ENCODE results near the gene GSTA5.
"Not testable (repeated sequence)": the region's sequence is repeated elsewhere in the genome, so short reads cannot be mapped to it uniquely, and the experiment has no call there.

The GSTA5 gene

DNA sequence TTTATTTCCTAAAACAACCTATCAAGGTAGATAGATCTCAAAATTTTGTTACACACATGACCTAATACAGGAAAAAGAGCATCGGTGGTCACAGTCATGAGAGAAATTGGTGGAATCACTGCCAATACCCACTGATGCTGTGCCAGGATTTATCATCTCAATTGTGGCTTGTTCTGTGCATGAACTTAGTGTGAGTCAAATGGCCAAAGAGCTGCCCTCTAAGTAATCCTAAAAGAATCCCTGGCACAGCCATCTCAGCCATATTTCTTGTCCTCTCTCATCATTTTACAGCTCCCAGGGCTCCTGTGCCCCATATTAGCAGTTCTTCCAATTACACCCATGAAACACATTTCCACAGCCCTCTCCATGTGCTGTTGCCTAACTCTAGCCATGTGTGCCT, 6.1 kb downstream of the GSTA5 start:
- DNase-seq (ENCODE audit: low spot score): no peak

DNA sequence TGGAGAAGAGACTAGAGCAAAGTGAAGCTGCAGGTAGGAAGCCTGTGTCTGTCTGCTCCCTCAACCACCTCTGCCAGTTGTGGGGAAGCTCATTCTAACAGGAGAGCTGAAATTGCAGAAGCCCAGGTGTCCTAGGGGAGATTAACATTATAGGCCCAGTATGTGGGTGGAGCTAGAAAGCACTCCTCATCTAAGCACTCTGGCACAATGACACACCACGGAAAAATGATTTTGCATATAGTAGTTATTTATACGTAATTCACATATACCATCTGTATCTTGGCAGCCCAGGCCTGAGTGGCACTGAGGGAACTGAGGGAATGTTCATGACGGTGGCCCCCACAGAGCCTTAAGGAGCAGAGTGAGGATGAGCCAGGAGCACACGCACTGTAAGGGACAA, 9.7 kb downstream of the GSTA5 start:
- not testable (repeated sequence) for DNase-seq (ENCODE audit: low spot score)

DNA sequence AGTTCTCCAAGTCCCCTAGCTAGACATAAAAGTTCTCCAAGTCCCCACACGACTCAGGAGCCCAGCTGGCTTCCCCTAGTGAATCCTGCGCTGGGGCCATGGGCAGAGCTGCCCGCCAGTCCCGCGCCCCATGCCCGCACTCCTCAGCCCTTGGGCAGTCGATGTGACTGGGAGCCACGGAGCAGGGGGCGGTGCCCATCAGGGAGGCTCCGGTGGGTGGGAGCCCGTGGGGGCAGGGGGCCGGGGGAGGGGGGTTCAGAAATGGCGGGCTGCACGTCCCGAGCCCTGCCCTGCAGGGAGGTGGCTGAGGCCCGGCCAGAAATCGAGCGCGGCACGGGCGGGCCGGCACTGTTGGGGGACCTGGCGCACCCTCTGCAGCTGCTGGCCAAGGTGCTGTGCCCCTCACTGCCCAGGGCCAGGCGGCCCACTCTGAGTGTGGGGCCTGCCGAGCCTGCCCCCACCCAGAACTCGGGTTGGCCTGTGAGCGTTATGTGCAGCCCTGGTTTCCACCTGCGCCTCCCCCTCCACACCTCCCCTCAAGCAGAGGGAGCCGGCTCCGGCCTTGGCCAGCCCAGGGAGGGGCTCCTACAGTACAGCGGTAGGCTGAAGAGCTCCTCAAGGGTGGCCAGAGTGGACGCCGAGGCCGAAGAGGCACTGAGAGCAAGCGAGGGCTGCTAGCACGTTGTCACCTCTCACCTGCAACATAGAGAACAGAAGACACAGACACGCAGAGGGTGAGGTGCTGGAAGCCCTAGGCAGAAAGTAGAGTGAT, 11.4 kb downstream of the GSTA5 start:
- no peak for DNase-seq (ENCODE audit: low spot score)

DNA sequence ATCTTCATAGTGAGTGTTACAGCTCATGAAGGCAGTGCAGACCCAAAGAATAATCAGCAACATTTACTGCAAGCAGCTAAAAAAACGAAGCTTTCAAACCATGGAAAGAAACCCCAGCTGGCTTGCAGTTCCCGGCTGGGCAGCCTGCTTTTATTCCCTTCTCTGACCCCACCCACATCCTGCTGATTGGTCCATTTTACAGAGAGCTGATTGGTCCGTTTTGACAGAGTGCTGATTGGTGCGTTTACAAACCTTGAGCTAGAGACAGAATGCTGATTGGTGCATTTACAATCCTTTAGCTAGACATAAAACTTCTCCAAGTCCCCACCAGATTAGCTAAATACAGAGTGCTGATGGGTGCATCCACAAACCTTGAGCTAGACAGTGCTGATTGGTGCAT, 12.0 kb downstream of the GSTA5 start:
- DNase-seq (ENCODE audit: low spot score): not testable (repeated sequence)

DNA sequence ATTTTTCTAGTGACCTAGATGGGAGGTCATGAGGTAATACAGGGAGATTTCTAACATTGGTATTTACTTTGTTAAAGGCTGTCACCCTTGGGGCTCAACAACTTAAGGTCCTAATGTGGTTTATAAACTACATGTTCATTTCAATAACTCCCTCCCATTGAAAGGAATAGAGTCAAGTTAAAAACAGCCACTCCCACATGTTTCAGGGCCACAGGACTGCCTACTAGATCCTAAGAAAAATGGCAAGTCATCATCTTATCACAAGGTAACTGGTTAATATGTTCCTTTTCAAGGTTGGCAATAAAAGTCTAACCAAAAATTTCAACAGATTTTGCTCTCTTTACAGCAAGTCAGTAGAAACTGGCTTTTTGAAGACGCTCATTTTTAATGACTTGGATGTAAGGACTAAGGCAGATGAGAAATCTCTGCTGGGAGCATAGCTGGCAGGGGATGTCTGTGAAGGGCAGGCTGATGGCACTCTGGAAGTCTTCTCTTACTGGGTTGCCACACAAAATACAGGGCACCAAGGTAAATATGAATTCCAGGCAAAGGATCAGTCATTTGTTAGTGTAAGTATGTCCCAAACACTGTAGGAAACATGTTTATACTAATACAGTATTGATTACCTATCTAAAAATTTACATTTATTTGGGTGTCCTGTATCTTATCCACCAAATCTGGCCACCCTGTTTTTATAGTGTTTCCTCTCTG, 13.4 kb downstream of the GSTA5 start:
- DNase-seq (ENCODE audit: low spot score): not testable (repeated sequence)

DNA sequence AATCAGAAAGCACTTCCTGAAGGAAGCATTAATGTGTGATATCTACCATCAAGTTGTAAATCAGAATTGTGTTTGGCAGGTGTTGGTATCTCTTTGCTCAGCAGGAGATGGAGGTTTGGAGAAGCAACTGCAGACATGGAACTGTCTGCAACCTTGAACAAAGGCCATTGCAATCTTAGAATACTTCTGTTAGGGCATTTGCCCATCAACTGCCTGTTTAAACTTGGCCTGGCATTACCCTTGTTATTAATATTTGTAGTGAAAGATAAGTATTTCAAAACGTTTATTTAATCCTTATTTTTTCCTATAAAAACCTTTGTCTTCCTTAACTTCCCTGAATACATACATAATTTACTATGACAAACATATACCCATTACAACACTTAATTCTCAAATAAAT, 14.1 kb downstream of the GSTA5 start:
- DNase-seq (ENCODE audit: low spot score): no peak

DNA sequence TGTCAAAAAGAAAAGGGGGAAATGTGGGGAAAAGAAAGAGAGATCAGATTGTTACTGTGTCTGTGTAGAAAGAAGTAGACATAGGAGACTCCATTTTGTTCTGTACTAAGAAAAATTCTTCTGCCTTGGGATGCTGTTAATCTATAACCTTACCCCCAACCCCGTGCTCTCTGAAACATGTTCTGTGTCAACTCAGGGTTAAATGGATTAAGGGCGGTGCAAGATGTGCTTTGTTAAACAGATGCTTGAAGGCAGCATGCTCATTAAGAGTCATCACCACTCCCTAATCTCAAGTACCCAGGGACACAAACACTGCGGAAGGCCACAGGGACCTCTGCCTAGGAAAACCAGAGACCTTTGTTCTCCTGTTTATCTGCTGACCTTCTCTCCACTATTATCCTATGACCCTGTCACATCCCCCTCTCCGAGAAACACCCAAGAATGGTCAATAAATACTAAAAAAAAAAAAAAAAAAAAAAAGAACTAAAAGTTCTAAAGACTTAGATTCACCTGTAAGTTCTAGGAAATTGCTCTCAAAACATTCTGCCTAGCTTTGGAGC, 14.6 kb downstream of the GSTA5 start:
- DNase-seq (ENCODE audit: low spot score): not testable (repeated sequence)

DNA sequence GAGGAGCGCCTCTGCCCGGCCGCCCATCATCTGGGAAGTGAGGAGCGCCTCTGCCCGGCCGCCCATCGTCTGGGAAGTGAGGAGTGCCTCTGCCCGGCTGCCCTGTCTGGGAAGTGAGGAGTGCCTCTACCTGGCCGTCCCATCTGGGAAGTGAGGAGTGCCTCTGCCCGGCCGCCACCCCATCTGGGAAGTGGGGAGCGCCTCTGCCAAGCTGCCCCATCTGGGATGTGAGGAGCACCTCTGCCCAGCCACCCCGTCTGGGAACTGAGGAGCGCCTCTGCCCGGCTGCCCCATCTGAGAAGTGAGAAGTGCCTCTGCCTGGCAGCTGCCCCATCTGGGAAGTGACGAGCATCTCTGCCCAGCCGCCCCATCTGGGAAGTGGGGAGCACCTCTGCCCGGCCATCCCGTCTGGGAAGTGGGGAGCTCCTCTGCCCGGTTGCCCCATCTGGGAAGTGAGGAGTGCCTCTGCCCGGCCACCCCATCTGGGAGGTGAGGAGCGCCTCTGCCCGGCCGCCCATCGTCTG, 15.3 kb downstream of the GSTA5 start:
- DNase-seq (ENCODE audit: low spot score): not testable (repeated sequence)

DNA sequence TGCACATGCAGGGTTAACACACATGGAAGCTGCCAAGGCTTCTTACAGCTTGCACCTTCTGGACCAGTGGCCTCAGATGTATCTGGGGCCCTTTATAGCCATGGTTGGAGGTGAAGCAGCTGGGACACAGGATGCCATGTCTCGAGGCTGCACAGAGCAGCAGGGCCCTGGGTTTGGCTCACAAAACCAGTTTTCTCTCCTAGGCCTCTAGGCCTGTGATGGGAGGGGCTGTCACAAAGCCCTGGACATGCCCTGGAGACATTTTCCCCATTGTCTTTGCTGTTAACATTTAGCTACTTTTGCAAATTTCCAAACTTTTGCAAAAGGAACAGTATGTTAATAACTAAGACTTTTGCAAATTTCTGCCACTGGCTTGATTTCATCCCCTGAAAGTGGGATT, 18.8 kb downstream of the GSTA5 start:
- no peak for DNase-seq (ENCODE audit: low spot score)

DNA sequence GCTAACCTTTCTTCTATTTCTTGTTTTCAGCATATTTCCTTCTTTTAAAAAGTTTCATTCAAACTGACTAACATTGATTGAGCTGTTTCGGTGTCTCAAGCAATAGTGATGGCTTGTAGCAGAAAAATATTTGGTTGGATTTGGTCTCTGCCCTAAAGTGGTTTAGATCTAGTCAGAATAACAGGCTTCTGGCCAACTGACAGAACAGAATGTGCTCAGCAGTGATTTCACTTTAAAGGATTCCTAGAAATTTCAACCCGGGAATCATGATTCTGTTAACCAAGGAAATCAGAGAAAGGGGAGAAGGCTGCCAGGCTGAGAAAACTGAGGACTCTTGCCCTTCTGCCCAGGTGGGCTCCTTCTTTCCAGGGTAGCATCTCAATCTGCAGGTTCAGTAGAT, 20.4 kb downstream of the GSTA5 start:
- no peak for DNase-seq (ENCODE audit: low spot score)

DNA sequence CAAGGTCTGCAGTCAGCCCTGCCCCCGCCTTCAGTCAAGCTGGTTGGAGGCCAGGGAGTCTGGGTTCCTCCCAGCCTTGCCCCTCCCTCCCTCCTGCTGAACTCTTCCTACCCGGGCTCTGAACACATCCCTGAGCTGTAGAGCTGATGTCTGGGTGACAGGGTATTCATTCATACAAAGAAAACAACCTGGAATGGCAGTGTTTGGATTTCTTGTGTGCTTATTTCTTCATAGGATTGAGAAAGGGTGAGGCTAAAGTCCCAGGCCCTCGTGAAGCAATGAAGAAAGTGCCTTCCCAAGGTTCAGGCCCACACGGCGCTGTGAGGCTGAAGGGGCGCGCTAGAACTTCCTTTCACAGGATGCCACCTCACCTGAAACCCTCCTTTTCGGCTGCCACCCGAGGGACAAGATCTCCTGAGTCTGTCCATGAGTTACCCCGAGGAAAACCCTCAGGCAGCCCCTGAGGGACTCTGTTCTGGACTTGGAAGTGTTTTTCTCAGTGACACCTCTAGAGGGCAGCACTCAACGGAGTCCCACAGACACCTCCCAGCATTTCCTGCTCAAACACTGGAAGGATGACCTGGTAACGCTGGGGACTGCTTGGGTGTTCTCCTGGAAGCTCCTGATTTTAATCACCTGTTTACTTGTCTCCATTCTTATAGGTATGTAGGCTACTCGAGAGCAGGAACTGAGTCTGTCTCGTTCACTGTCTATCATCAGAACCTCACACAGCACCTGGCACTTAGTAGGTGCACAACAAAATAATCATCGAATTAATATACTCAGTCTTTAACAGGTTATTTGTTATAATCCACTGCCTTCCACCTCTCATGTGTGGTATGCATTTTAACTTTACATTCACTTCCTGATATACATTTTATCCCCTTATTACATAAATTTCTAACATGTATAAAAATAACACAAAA, 25.2 kb downstream of the GSTA5 start:
- DNase-seq (ENCODE audit: low spot score): peak; percentile 49

DNA sequence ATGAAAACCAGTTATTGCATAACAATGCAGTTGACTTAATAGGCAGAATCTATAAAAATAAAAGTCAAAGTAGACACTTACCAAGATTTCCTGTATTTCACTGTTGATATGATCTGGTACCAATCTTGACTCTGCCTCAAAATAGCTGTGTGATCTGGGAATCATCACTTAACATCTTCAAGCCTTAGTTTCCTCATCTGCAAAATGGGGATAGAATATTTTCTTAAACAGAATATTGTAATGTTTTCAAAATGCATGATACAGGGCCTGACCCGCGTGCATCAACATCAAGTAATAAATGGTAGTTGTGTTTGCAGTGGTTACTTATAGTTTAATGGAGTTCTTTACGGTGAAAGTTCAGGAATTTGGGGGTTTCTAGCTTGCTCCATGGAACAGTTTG, 26.1 kb downstream of the GSTA5 start:
- DNase-seq (ENCODE audit: low spot score): not testable (repeated sequence)

DNA sequence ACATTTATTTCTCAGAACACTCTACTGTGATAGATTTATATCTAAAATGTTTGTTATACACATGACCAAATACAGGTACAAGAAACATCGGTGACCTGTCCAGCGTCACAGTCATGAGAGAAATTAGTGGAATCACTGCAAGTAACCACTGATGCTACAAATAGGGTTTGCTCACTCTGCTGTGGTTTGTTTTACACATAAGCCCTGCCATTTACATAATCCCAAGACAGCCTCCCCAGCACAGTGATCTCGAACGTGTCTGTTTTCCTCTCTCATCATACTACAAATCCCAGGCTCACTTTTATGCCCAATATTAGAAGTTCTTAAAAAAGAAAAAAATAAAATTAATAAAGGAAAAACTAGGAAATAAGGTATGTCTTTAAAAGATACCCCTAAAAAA, 30.8 kb downstream of the GSTA5 start:
- DNase-seq (ENCODE audit: low spot score): not testable (repeated sequence)

DNA sequence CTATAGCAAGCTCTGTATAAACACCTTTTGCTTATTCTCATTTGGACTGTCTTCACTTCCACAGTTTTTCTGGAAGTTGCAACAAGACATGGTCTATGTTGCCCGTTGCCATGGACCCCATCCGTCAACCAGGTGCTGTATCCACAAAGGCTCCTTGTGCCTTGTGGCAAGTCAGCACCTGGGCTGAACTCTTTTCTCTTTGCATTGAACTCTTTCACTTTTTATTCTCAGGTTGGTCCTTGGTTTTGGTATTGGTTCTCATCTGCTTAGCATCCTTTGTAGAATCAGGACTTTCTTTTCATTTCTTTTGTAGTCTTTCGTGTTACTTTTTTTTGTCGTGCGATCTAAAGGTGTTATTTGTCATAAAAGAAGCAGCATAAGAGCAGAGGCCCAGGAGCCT, 32.0 kb downstream of the GSTA5 start:
- no peak for DNase-seq (ENCODE audit: low spot score)

DNA sequence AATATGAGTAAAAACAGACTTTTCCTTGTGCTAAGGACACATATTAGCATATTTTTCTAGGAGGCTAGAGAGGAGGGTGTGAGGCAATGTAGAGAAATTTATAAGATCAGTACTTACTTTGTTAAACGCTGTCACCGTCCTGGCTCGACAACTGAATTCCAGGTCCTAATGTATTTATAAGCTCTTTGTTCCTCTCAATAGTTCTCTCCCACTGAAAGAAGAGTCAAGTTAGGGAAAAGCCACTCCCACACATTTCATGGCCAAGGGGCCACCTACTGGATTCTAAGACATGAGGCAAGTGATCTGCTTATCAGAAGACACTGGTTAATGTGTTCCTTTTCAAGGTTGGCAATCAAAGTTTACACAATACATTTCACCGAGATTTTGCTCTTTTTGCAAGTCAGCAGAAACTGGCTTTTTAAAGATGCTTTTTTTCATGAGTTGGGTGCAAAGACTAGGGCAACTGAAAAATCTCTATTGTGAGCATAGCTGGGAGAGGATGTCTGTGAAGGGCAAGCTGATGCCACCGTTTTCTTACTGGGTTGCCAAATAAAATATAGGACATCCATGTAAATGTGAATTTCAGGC, 36.9 kb downstream of the GSTA5 start, which contains the start of gene GSTA1:
GSTA1 (minus strand) TSS at position 149 of the 588 bp plus-strand sequence. CDS start 4,549 bp downstream, outside the sequence.
- DNase-seq (ENCODE audit: low spot score): not testable (repeated sequence)

DNA sequence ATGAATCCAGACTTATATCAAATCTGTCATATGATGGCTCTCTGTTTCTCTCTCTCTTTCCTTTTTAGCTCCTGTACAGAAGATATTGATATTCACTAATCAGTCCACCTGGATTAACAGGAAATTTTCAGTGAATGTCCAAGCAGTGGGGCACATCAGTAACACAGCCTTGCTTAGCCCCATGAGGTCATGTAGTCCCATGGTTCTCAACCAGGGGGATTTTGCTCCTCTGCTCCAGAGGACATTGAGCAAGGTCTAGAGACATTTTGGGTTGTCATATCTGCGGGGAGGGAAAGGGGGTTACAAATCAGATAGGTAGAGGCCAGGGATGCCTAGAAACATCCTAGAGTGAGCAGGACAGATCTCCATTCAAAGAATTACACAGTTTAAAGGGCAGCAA, 37.8 kb downstream of the GSTA5 start:
- DNase-seq (ENCODE audit: low spot score): no peak

DNA sequence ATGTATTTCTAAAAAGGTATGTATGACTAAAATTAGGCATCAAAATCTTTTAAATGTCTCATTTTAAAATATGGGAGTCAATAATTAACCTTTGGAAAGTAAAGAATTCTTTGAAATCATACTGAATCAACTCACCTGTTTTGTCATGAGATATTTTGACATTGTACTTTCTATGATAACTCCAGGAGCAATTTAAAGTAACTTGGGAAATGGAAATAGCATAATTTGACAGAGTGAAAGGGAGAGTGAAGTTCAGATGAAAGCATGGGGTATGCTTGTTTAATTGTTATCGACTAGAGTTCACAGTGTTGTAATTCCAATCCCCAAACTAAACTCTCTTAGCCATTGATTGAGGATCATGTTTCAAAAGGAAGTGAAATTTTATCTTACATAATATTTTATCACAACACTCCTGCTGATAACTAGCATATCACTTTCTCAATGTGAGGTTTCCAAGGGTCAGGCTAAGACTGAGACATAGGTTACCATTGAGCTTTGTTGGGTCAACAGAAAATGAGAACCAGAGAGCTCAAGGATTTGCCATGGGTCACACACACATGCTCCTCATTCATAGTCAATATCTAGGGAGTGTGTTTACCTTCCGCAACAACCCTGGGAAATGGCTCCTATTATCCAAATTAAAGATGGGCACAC, 39.3 kb downstream of the GSTA5 start:
- no peak for DNase-seq (ENCODE audit: low spot score)

DNA sequence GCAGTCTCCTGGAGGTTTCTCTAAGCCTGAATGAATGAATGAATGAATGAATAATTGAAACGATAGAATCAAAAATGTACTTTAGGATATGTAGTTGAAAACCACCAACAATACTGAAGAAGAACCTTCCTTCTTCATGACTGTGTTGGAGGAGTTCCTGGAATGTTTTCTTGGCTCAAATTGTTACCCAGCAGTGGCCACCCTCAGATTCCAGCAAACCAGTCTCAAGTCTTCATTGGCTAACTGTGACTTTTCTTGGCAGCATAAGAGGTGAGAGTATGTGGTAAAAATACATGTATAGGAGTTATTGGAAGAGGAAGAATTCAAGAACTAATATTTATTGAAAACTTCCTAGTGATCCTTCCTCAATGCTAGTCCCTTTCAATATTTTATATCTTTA, 41.3 kb downstream of the GSTA5 start:
- not testable (repeated sequence) for DNase-seq (ENCODE audit: low spot score)

DNA sequence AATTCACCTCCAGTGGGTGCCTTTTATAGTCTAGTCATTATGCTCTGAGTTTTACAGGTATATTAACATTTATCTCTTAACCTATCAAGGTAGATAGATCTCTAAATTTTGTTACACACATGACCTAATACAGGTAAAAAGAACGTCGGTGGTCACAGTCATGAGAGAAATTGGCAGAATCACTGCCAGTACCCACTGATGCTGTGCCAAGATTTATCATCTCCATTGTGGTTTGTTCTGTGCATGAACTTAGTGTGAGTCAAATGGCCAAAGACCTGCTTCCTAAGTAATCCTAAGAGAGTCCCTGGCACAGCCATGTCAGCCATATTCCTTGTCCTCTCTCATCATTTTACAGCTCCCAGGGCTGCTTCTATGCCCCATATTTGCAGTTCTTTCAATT, 46.2 kb downstream of the GSTA5 start:
- not testable (repeated sequence) for DNase-seq (ENCODE audit: low spot score)

DNA sequence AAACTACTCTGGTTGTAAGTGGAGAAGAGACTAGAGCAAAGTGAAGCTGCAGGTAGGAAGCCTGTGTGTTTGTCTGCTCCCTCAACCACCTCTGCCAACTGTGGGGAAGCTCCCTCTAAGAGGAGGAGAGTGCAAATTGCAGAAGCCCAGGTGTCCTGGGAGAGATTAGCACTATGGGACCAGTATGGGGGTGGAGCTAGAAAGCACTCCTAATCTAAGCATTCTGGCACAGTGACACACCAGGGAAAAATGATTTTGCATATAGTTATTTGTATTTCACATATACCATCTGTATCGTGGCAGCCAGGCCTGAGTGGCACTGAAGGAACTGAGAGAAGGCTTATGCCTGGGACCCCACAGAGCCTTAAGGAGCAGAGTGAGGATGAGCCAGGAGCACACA, 49.8 kb downstream of the GSTA5 start:
- DNase-seq (ENCODE audit: low spot score): no peak

DNA sequence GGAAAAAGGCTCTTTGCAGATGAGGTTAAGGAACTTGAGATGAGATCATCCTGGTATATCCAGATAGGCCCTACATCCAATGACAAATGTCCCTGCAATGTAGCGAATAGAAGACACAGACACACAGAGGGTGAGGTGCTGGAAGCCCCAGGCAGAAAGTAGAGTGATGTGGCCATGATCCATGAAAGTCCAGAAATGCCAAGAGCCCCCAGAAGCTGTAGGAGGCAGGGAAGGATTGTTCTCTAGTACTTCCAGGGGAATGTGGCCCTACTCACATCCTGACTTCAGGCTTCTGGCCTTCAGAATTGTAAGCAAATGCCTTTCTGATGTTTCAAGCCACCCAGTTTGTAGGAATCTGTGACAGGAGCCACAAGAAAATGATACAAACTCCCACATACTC, 51.0 kb downstream of the GSTA5 start:
- not testable (repeated sequence) for DNase-seq (ENCODE audit: low spot score)
